Omental fat pad (tissue), 4 donors: ENCODE data around the gene RHO. TPM values are rescaled to one million over a fixed set of nuclear protein-coding genes. Genes with fewer than 3 reads are reported as not detected.

Experiments
- ATAC-seq: fragments of 150-250 bp; one replicate; pipeline ENCODE4 v1.9.1; 2016; ENCODE audit warnings: mild to moderate bottlenecking, moderate library complexity; ENCODE audit not compliant: low FRiP score
- DNase-seq: peaks from one replicate; pipeline ENCODE4 v3.0.0-alpha.2; 2019; ENCODE audit warnings: low spot score
- total RNA-seq, 4 donors: library from RNA; depleted of rRNA; stranded (reverse); fragments of >200 nt; gene quantifications; one replicate each; pipeline ENCODE4 v1.1.0, GENCODE V29; 2016
- TF ChIP-seq, protein P1 (sequence below), 3 donors: fragments of 450-650 bp; IDR thresholded peaks; one replicate each; pipeline ENCODE4 v1.5.1; 2016 to 2017; ENCODE audit warnings: antibody characterized with exemption in 3 of 3, mild to moderate bottlenecking in 3 of 3, moderate library complexity in 2 of 3

Gene RHO
- total RNA-seq, 4 donors from 2014 or later: 0.28 TPM; not detected in 3

DNA sequence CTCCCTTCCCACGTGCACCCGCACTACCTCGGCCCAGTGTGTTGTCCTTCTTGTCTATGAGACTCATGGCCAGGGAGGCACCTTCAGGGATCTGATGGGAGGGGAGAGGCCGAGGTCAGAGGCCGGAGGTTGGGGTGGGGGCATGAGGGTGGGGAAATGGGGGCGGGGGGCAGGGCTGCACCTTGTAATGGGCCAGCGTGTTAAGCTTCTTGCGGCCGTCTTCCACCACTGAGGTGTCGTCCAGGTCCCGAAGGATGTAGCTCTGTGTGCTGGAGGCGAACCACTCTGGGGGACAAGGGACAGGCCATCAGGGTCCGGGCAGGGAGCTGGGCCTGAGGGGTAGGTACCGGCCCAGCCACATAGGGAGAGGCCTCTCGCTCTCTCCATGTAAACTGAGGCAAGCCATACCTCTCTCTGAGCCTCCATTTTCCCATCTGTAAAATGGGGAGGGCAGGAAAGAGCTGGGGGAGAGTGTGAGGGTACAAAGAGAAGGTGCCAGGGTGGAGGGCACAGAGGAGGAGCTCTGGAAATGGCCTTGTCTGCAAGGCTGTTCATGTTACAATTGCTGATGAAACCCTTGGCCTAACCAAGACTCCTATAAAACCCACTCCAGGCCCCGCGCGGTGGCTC is 33.3 kb downstream of the RHO start:
- no peak for DNase-seq
- TF ChIP-seq, protein P1, sequence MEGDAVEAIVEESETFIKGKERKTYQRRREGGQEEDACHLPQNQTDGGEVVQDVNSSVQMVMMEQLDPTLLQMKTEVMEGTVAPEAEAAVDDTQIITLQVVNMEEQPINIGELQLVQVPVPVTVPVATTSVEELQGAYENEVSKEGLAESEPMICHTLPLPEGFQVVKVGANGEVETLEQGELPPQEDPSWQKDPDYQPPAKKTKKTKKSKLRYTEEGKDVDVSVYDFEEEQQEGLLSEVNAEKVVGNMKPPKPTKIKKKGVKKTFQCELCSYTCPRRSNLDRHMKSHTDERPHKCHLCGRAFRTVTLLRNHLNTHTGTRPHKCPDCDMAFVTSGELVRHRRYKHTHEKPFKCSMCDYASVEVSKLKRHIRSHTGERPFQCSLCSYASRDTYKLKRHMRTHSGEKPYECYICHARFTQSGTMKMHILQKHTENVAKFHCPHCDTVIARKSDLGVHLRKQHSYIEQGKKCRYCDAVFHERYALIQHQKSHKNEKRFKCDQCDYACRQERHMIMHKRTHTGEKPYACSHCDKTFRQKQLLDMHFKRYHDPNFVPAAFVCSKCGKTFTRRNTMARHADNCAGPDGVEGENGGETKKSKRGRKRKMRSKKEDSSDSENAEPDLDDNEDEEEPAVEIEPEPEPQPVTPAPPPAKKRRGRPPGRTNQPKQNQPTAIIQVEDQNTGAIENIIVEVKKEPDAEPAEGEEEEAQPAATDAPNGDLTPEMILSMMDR (IDR thresholded peaks at IDR 0.05): no peak
- ATAC-seq: no peak

DNA sequence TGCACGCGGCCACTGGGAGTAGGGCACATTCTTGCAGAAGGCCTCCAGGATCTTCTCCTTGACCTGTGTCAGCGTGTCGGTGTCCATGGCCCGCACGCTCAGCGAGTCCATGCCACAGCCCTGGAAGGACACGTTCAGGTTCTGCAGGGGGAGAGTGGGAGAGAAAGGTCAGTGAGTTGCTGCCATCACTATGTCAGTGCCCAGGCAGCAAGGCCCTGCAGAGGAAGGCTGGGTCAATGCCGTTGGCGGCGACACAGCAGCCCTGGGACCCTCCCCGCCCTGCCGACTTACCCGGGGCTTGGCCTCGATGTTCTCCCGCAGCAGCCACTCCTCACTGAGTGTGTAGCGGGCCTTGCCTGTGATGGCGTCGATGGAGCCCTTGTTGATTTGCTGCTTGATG is 34.4 kb downstream of the RHO start:
- ATAC-seq (no peak), DNase-seq (no peak)
- TF ChIP-seq, protein P1 (IDR thresholded peaks at IDR 0.05): no peak

DNA sequence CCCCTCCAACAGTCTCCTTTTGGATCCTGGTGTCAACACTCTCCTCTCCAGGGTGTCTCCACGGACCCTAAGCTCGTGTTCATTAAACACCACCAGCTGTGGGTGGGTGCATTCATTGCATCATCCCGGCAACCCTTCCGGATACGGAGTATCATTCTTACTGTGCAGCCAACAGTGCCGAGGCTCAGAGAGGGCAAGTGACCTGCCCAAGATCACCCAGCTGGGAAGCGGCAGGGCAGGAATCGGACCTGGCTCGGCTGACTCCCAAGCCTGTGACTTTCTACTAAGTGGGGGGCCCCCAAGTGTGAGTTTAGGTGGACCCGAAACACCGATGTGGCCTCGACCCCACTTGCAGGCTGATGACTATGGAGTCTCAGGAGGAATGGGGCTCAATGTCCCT is 34.9 kb downstream of the RHO start:
- DNase-seq (no peak), ATAC-seq (no peak)
- TF ChIP-seq, protein P1 (IDR thresholded peaks at IDR 0.05): no peak

DNA sequence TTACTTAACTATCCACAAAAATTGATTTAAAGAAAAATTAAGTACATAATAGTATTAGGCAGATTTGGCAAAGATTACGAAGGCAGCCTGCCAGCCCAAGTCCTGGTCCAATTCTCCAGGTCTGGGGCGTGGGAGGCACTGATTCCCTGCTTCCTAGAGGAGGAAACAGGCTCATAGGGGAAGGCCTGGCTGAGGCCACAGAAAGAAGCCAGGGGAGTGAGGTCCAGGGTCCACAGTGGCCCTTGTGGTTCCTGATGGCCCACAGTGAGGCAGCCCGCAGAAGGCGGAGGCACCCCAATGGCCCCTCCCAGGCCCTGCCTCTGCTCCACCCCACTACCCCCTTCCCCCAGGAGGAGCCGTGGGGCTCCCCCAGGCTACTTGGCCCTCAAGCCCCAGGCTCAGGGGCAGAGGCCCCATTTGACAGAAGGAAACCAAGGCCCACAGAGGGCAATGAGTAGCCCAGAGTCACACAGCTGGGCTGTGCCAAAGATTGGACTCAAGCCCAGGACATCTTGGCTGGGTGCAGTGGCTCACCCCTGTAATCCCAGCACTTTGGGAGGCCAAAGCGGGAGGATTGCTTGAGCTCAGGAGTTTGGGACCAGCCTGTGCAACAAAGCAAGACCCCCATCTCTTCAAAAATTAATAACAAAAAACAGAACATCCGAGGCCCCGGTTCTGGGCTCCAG is 35.6 kb downstream of the RHO start:
- ATAC-seq (no peak), DNase-seq (no peak)
- TF ChIP-seq, protein P1 (IDR thresholded peaks at IDR 0.05): no peak

DNA sequence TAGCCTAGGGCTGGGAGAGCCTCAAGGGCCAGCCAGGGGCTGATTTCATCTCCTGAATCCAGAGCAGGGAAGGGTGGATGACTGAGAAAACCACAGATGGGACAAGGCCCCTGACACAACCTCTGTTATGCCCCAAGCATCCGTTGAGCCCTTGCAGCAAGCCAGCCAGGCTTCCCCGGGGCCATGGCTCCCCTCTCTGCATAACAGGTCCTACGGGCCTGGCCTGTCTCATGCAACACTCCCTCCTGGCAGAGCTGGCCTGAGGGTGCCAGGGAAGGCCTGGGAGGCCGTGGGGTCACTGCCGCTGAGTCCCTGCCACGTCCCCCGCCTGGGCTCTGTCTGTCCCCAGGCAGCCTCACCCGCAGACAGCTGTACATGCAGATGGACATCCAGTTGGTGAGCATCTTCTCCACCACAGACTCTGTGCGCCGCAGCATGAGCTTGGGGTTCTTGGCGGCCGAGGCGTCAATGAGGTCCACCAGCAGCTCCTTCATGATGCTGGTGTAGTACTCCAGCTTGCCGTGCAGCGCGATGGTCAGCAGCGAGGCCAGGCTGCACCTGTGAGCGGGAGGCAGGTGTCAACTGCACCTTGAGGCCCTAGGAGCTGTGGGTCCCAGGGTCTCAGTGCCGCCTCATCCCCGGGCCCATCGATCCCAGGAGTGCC is 36.7 kb downstream of the RHO start:
- TF ChIP-seq, protein P1 (IDR thresholded peaks at IDR 0.05): no peak
- DNase-seq (no peak), ATAC-seq (no peak)

DNA sequence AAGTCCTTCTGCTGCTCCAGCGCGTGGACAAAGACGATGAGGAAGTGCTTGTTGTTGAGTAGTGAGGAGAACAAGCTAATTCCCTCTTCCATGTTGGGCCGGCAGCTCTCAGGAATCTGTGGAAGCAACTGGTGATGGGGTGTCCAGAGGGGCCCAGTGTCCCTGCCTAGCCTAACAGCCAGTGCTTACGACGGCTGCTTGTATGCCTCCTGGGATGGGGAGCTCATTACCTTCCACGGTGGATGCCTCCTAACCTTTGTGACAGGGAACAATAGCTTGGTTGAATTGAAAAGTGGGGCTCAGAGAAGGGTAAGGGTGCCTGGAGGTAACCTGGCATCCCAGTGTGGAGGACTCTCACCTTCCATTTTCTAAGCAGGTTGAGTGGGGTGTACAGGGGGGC is 37.5 kb downstream of the RHO start:
- ATAC-seq (no peak), DNase-seq (no peak)
- TF ChIP-seq, protein P1 (IDR thresholded peaks at IDR 0.05): no peak
